ENCODE results near the gene ATP10D. TPM values are rescaled to one million over a fixed set of nuclear protein-coding genes. Genes with fewer than 3 reads are reported as not detected.
A peak's percentile ranks its signal among the peaks of the same experiment; 100 is the strongest.

Gene ATP10D
- polyA plus RNA-seq, 1 of the 3 experiments (the other 2 are of a cell fraction), result 7.9 TPM

DNA sequence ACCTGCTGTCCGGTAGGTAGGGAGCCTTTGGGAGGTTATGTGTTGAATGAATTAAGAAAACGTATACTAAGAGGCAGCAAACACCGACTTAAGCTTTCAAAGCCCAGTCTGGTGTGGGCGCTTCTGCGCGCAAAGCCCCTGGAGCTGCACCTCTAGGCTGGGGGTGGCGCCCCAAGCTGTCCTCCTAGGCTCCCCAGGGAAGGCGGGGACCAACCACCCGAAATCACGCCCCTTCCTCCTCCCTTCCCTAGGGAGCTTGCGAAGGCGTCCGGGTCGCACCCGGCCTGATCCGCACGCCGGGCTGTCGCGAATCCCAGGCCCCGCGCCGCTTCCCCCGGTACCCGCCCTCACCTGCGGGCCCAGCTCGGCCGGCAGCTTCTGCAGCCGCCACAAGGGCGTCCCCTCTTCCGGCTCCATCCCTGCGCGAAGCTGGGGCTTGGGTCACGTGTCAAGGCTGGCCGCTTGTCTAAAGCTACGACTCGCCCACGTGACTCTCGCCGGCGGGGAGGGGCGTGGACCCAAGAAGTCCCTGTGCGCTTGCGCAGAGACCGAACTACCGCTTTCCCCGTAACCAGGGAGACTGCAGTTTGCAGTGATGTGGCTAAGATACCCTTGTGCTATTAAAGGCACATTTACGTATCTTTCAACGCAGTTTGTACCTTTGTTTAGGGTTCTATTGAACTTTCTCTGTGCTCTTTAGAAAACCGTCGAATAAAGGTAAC, 21.7 kb upstream of the ATP10D start, which contains the start of gene COMMD8:
Gene COMMD8, minus strand, starts transcription at position 468 of the 722 bp plus-strand sequence. Its CDS starts 51 bp downstream, at position 417.
- peak within 1 kb of the TSS; percentile 71 to 94 for H3K27ac ChIP-seq (ENCODE audit: low read depth in 2 of 2, low read length in 1 of 2)
- no peak for TF ChIP-seq FOXJ3 (CRISPR knock-in tag; IDR thresholded peaks at IDR 0.05)
- TF ChIP-seq TCF12 (IDR thresholded peaks at IDR 0.05), result no peak
- TF ChIP-seq MEF2A (IDR thresholded peaks at IDR 0.05; ENCODE audit: borderline replicate concordance, low read depth), result no peak
- 0 out of 2 replicates have a peak, but pooled peaks have one; percentile 27 for TF ChIP-seq SIN3A (IDR thresholded peaks at IDR 0.05; ENCODE audit: borderline replicate concordance, low read depth, low read length)
- 0 out of 2 replicates have a peak, but pooled peaks have one; percentile 25 for TF ChIP-seq GATA2 (CRISPR knock-in tag; IDR thresholded peaks at IDR 0.05)
- TF ChIP-seq CHD2 (IDR thresholded peaks at IDR 0.05; ENCODE audit: low read length, partially characterized antibody), result peak; percentile 16
- TF ChIP-seq RAD21 (IDR thresholded peaks at IDR 0.05; ENCODE audit: low read length), result 0 out of 2 replicates have a peak, but pooled peaks have one; percentile 13
- peak; percentile 62; the same call in 1 of the 2 replicates for TF ChIP-seq TAF1 (IDR thresholded peaks at IDR 0.05; ENCODE audit: borderline replicate concordance, low read depth, low read length)
- peak; percentile 78 for TF ChIP-seq ELF1 (IDR thresholded peaks at IDR 0.05)
- TF ChIP-seq, protein P1, sequence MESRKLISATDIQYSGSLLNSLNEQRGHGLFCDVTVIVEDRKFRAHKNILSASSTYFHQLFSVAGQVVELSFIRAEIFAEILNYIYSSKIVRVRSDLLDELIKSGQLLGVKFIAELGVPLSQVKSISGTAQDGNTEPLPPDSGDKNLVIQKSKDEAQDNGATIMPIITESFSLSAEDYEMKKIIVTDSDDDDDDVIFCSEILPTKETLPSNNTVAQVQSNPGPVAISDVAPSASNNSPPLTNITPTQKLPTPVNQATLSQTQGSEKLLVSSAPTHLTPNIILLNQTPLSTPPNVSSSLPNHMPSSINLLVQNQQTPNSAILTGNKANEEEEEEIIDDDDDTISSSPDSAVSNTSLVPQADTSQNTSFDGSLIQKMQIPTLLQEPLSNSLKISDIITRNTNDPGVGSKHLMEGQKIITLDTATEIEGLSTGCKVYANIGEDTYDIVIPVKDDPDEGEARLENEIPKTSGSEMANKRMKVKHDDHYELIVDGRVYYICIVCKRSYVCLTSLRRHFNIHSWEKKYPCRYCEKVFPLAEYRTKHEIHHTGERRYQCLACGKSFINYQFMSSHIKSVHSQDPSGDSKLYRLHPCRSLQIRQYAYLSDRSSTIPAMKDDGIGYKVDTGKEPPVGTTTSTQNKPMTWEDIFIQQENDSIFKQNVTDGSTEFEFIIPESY (IDR thresholded peaks at IDR 0.05; ENCODE audit: borderline replicate concordance, low read depth), result no peak
- 0 out of 2 replicates have a peak, but pooled peaks have one; percentile 43 for TF ChIP-seq YY1 (IDR thresholded peaks at IDR 0.05; ENCODE audit: low read depth)
- TF ChIP-seq, protein P2, sequence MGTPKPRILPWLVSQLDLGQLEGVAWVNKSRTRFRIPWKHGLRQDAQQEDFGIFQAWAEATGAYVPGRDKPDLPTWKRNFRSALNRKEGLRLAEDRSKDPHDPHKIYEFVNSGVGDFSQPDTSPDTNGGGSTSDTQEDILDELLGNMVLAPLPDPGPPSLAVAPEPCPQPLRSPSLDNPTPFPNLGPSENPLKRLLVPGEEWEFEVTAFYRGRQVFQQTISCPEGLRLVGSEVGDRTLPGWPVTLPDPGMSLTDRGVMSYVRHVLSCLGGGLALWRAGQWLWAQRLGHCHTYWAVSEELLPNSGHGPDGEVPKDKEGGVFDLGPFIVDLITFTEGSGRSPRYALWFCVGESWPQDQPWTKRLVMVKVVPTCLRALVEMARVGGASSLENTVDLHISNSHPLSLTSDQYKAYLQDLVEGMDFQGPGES (IDR thresholded peaks at IDR 0.05; ENCODE audit: low read depth, low read length), result no peak
- TF ChIP-seq, protein P3, sequence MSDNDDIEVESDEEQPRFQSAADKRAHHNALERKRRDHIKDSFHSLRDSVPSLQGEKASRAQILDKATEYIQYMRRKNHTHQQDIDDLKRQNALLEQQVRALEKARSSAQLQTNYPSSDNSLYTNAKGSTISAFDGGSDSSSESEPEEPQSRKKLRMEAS (IDR thresholded peaks at IDR 0.05; ENCODE audit: low read depth), result peak; percentile 75
- peak; percentile 88 for TF ChIP-seq POLR2AphosphoS5 (IDR thresholded peaks at IDR 0.05; ENCODE audit: low read depth, low read length)
- TF ChIP-seq MXI1 (IDR thresholded peaks at IDR 0.05; ENCODE audit: low read depth, low read length), result peak; percentile 88; the same call in 1 of the 2 replicates
- TF ChIP-seq TEAD4 (IDR thresholded peaks at IDR 0.05; ENCODE audit: borderline replicate concordance, insufficient read depth), result no peak
- no peak for TF ChIP-seq RCOR1 (IDR thresholded peaks at IDR 0.05; ENCODE audit: low read length)
- TF ChIP-seq GABPA (IDR thresholded peaks at IDR 0.05; ENCODE audit: low read depth), result peak; percentile 24; the same call in 1 of the 2 replicates
- peak; percentile 38; the same call in 1 of the 2 replicates for TF ChIP-seq RFX5 (IDR thresholded peaks at IDR 0.05; ENCODE audit: low read length)
- TF ChIP-seq, protein P4, sequence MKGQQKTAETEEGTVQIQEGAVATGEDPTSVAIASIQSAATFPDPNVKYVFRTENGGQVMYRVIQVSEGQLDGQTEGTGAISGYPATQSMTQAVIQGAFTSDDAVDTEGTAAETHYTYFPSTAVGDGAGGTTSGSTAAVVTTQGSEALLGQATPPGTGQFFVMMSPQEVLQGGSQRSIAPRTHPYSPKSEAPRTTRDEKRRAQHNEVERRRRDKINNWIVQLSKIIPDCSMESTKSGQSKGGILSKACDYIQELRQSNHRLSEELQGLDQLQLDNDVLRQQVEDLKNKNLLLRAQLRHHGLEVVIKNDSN (IDR thresholded peaks at IDR 0.05; ENCODE audit: borderline replicate concordance, low read depth), result peak; percentile 99
- TF ChIP-seq, protein P5, sequence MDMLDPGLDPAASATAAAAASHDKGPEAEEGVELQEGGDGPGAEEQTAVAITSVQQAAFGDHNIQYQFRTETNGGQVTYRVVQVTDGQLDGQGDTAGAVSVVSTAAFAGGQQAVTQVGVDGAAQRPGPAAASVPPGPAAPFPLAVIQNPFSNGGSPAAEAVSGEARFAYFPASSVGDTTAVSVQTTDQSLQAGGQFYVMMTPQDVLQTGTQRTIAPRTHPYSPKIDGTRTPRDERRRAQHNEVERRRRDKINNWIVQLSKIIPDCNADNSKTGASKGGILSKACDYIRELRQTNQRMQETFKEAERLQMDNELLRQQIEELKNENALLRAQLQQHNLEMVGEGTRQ (IDR thresholded peaks at IDR 0.05; ENCODE audit: borderline replicate concordance, low read depth, low read length), result peak; percentile 97
- TF ChIP-seq, protein P6, sequence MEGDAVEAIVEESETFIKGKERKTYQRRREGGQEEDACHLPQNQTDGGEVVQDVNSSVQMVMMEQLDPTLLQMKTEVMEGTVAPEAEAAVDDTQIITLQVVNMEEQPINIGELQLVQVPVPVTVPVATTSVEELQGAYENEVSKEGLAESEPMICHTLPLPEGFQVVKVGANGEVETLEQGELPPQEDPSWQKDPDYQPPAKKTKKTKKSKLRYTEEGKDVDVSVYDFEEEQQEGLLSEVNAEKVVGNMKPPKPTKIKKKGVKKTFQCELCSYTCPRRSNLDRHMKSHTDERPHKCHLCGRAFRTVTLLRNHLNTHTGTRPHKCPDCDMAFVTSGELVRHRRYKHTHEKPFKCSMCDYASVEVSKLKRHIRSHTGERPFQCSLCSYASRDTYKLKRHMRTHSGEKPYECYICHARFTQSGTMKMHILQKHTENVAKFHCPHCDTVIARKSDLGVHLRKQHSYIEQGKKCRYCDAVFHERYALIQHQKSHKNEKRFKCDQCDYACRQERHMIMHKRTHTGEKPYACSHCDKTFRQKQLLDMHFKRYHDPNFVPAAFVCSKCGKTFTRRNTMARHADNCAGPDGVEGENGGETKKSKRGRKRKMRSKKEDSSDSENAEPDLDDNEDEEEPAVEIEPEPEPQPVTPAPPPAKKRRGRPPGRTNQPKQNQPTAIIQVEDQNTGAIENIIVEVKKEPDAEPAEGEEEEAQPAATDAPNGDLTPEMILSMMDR (IDR thresholded peaks at IDR 0.05), result peak; percentile 27
- TF ChIP-seq NRF1 (IDR thresholded peaks at IDR 0.05; ENCODE audit: low read depth, low read length), result peak; percentile 97
- TF ChIP-seq JUND (IDR thresholded peaks at IDR 0.05), result no peak

More for the DNA sequence above, 21.7 kb upstream of the ATP10D start, which contains the start of gene COMMD8:
- 3% methylated on average over 16 of the region's 51 CpGs for whole genome bisulfite sequencing (ENCODE audit: low lambda C conversion rate)
- Histone ChIP-seq H3K79me2 (ENCODE audit: insufficient read depth) (peaks cover 24% of the 10 kb centered on the region), H3K4me1 (ENCODE audit: control insufficient read depth in 1 of 2, insufficient read depth in 2 of 2, low read depth in 1 of 2, low read length in 1 of 2) (peaks cover 0 to 5% of the 10 kb centered on the region in 2 experiments; a peak in 2 of 4 replicates), H3K36me3 (replicated peaks in 1 of 2; ENCODE audit: control insufficient read depth in 1 of 2, insufficient read depth in 2 of 2, low read length in 1 of 2) (peaks cover 15% of the 10 kb centered on the region in 2 experiments), H3F3A (replicated peaks; ENCODE audit: insufficient read depth) (no peaks in the 10 kb centered on the region), H3K9me3 (no peaks in the 10 kb centered on the region), H4K20me1 (ENCODE audit: insufficient read depth) (no peaks in the 10 kb centered on the region), H3K9ac (peak within 1 kb of the TSS; percentile 84), H3K27me3 (ENCODE audit: insufficient read depth) (no peaks in the 10 kb centered on the region), H3K4me2 (peak within 1 kb of the TSS; percentile 91), H3K9me2 (no peaks in the 10 kb centered on the region), H3K4me3 (ENCODE audit: low read depth in 2 of 2, low read length in 1 of 2) (peak within 1 kb of the TSS; percentile 89 to 95), H2AFZ (ENCODE audit: low read depth) (peak within 1 kb of the TSS; percentile 96)
- peak; percentile 95 for DNase-seq
- ChIA-PET CTCF (interaction anchor here (0.9 to 1.6 kb wide), 6 partner anchors 8 to 75 kb away, joined by 3 to 6 read pairs (median 4); partner anchors contain the start of gene ATP10D), POLR2A (interaction anchor here (0.7 to 1.5 kb wide), 6 partner anchors 17 to 133 kb away, joined by 3 to 12 read pairs (median 3); partner anchors contain the start of gene ATP10D)
